Kidney tubule cell (primary cell): ENCODE measurements around the gene WDR6.

Source experiments
- DNase-seq: peaks from one replicate; pipeline ENCODE4 v3.0.0-alpha.2; 2018; ENCODE audit warnings: low spot score

The WDR6 gene

DNA sequence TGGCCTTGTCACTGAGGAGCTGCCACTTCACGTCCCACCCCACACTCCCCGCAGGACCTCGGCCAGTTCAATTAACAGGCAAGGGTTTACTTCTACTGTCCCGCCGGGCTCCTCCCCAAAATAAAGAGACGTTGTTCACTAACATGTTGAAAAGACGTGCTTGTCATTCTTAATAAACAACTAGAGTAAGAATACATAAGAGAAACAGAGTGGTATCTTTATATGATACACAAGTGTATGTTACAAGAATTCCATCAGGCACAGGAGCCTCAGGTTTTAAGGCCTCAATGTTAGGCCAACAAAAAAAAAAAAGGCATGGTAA lies 22.3 kb downstream of the WDR6 start:
- no peak for DNase-seq

DNA sequence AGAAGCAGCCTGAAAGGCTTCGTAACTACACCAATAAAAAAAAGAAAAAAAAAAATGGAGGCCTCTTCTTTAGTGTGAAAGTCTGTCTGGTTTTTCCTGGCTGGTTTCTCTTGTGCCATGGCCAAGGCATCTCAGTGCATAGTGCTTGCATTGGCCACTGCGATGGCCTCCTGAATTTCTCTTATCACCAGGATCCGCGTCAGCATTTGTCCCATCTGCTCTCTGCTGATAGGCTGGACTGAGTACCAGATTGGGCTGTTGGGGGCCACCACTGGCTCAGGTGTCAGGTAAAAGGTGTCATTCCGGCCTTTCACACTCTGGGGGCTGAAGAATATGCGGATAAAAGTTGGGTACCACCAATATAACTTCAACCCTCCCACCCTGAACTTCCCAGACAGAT lies 23.1 kb downstream of the WDR6 start:
- DNase-seq: no peak

DNA sequence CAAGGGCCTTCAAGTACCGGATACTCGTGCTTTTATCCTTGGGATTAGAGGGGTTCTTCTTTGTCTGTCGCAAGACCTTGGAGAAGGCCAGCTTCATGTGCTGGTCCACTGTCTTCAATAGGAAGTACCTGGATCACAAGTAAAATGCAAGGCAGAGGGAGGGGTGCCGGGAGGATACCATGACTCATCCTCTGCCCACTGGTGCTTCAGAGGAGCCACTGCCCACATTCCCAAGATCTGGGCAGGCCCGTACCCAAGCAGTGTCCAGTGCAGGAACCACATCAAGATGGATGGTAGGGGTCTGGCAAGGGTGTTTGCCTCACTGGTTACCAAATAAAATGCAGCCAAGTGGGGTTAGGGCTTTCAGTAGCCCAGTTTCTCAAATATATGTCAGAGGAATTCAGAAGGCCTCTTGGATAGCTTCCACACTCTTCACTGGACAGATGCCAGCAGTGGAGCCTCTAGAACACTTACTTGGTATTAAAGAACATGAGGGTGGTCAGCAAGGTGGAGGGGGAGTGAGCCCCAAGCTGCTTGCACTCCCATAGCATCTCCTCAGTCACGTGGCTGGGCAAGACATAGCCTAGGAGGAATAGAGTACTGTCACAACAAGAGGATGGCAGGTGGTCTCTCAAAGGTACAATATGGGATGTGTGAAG lies 25.6 kb downstream of the WDR6 start:
- peak; percentile 52 for DNase-seq

GRCh38 chr3:49034650-49035049 lies 27.5 kb downstream of the WDR6 start:
- no peak for DNase-seq

DNA sequence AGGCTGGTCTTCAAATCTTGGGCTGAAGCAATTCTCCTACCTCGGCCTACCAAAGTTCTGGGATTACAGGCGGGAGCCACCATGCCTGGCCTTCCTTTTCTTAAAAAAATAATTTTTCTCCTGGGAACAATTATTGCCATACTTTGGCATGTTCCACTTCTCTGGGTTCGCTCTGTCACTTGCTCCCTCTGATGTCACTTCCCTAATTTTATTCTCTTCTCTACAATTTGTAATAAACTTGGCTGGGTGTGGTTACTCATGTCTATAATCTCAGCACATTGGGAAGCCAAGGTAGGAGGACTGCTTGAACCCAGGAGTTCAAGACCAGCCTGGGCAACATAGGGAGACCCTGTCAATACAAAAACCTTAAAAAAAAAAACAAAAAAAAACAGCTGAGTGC lies 28.1 kb downstream of the WDR6 start:
- no peak for DNase-seq

DNA sequence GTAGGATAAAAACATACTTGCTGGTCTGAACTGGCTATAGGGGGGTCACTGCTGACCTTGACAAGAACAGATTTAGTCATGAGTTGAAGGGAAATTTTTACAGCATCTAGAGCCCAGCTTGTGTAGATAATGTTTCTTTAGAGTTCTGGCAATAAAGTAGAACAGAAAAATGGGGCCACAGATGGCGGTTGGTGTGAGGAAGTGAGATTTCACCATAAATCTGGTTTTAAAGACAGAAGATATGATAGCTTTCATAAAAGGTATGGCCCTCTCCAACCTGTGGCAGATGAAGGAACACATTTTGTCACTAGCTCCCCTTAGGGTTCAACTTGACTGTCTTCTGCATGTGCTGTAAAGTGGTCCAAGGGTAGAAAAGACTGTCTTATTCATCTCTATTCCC lies 46.4 kb downstream of the WDR6 start:
- no peak for DNase-seq

GRCh38 chr3:49054344-49054862 lies 47.2 kb downstream of the WDR6 start:
- no peak for DNase-seq

GRCh38 chr3:49057268-49057667 lies 50.1 kb downstream of the WDR6 start:
- no peak for DNase-seq

DNA sequence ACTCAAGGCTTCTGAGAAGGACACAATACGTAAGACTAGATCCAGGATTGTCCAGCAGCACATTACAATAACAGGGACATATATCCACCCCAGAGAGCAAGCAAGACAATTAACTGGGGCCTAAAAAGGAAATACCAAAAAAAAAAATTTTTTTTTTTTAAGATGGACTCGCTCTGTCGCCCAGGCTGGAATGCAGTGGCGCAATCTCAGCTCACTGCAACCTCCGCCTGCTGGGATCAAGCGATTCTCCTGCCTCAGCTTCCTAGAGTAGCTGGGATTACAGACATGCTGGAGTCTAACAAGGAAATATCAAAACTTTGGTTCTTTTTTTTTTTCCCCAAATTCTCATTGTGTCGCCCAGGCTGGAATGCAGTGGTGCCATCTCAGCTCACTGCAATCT lies 50.8 kb downstream of the WDR6 start:
- DNase-seq: no peak
